Fibroblast of the aortic adventitia (primary cell): ENCODE results near the gene CENPX. TPM values are rescaled to one million over a fixed set of nuclear protein-coding genes. Genes with fewer than 3 reads are reported as not detected.

Source experiments
- DNase-seq: peaks from one replicate; pipeline ENCODE4 v3.0.0-alpha.2; 2010; ENCODE audit warnings: low read depth
- H3K4me3 ChIP-seq: 2 replicates; pipeline ENCODE4 v1.5.1; 2011; ENCODE audit warnings: low read depth, mild to moderate bottlenecking, control low read depth, low read length, moderate library complexity
- CTCF ChIP-seq: IDR thresholded peaks from 2 replicates; pipeline ENCODE4 v1.5.1; 2011; ENCODE audit warnings: mild to moderate bottlenecking, low read length, control low read depth, inconsistent platforms; ENCODE audit not compliant: insufficient read depth
- total RNA-seq: library from RNA; depleted of rRNA; stranded (reverse); fragments of >200 nt; gene quantifications from 2 replicates; pipeline ENCODE4 v1.2.3, GENCODE V29; 2012; ENCODE audit warnings: low replicate concordance

CENPX gene
- total RNA-seq, 1 donor, result 41.8 TPM

DNA sequence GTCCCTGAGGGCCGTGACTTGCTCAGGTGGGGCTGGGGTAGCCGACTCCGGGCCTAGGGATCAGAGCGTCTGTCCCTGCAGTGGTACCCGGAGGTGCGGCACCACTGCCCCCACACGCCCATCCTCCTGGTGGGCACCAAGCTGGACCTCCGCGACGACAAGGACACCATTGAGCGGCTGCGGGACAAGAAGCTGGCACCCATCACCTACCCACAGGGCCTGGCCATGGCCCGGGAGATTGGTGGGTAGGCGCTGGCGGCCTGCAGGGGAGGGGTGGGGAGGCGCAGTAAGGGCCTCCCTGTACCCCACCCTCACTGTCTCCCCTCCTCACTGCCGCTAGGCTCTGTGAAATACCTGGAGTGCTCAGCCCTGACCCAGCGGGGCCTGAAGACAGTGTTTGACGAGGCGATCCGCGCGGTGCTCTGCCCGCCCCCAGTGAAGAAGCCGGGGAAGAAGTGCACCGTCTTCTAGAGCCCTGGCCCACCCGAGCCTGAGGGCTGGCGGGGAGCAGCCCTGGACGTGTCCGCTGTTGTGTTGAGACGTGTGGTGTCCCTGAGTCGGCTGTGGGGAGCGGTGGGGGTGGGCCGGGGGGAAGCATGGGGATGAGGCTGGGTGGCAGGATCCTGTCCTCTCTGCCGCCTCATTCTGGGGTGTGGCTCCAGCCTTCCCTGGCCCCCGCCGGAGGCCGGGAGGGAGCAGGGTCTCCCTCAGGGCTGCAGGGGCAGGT is 10.8 kb upstream of the CENPX start:
- TF ChIP-seq CTCF, result no peak
- no peak overlapping the region for H3K4me3 ChIP-seq
- no peak for DNase-seq

- no peak for DNase-seq
- no peak for TF ChIP-seq CTCF
- H3K4me3 ChIP-seq, result peak overlapping the region; percentile 55
Observed at GRCh38 chr17:82031885-82032627, 9.4 kb upstream of the CENPX start.

GRCh38 chr17:82031303-82031884 is 8.7 kb upstream of the CENPX start, which contains the start of gene RAC3:
RAC3 (plus strand) TSS chr17:82031678; CDS start chr17:82031762, 84 bp downstream.
- no peak for DNase-seq
- no peak for TF ChIP-seq CTCF
- H3K4me3 ChIP-seq, result peak within 1 kb of the TSS; percentile 55

GRCh38 chr17:82030470-82031302 is 8.0 kb upstream of the CENPX start:
- peak; percentile 81 for TF ChIP-seq CTCF
- peak; percentile 79 for DNase-seq
- peak overlapping the region; percentile 53 for H3K4me3 ChIP-seq

- no peak for DNase-seq
- H3K4me3 ChIP-seq, result no peak overlapping the region
- TF ChIP-seq CTCF, result no peak
Observed at GRCh38 chr17:82029990-82030469, 7.4 kb upstream of the CENPX start.

DNA sequence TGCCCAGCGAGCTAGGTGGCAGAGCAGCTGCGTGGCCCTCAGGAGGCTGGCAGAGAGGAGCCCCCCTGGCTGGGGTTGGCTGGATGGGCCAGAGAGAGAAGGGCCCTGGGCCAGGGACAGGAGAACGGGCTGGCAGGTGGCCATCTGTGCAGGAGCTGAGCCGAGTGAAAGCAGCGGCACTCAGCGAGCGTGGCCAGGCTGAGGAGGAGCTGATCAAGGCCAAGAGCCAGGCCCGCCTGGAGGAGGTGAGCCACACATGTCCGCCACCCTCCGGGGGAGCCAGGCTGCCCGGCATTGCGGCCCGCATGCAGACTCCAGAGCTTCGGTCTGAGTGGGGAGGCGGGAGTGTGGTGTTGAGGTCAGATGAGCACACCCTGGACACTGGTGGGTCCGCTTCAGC is 6.7 kb upstream of the CENPX start:
- no peak for DNase-seq
- H3K4me3 ChIP-seq, result no peak overlapping the region
- no peak for TF ChIP-seq CTCF
